Body of pancreas (tissue), 4 donors: ENCODE results near the gene GLIS1.

ENCODE experiments used
- POLR2A ChIP-seq, 3 donors: fragments of 450-650 bp; IDR thresholded peaks; one replicate each; pipeline ENCODE4 v1.6.1; 2016; ENCODE audit warnings: antibody characterized with exemption in 3 of 3, mild to moderate bottlenecking in 2 of 3
- TF ChIP-seq, protein P1 (sequence below), 7 experiments: fragments of 450-650 bp in 4 of 7; fragments of 200-600 bp in 3 of 7; sonication (generic) in 3 of 7; IDR thresholded peaks; one replicate each; pipeline ENCODE4 v1.5.1; 2016 to 2019; ENCODE audit warnings: antibody characterized with exemption in 7 of 7

DNA sequence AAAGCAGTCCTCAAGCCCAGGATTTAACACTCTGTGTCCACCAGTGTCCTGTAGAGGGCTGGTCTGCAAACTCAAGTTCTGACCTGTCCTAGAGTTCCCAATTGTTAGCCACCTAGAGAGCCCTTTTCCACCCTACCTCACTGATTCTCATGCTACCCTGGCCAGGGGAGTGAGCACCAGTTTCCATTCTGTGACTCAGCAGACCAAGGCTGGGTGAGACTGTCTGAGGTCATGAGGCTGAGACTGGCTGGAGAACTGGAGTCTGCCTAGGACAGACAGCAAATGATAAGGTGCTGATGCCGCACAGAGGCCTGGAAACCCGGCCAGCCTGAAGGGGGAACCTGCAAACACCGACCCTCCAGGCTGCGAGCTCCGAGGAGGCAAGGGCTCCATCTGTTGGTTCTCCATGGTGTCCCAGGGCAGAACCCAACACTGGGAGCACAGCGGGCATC lies 13.7 kb downstream of the GLIS1 start:
- no peak for TF ChIP-seq POLR2A (IDR thresholded peaks at IDR 0.05)
- TF ChIP-seq, protein P1, sequence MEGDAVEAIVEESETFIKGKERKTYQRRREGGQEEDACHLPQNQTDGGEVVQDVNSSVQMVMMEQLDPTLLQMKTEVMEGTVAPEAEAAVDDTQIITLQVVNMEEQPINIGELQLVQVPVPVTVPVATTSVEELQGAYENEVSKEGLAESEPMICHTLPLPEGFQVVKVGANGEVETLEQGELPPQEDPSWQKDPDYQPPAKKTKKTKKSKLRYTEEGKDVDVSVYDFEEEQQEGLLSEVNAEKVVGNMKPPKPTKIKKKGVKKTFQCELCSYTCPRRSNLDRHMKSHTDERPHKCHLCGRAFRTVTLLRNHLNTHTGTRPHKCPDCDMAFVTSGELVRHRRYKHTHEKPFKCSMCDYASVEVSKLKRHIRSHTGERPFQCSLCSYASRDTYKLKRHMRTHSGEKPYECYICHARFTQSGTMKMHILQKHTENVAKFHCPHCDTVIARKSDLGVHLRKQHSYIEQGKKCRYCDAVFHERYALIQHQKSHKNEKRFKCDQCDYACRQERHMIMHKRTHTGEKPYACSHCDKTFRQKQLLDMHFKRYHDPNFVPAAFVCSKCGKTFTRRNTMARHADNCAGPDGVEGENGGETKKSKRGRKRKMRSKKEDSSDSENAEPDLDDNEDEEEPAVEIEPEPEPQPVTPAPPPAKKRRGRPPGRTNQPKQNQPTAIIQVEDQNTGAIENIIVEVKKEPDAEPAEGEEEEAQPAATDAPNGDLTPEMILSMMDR (IDR thresholded peaks at IDR 0.05), result no peak
